ENCODE results near the gene ATM. TPM values are rescaled to one million over a fixed set of nuclear protein-coding genes. Genes with fewer than 3 reads are reported as not detected.
A peak's percentile ranks its signal among the peaks of the same experiment; 100 is the strongest.
"Not testable (repeated sequence)": the region's sequence is repeated elsewhere in the genome, so short reads cannot be mapped to it uniquely, and the experiment has no call there.

ATM gene
- total RNA-seq, 4 donors from 2014 or later, result 28.3 to 73.1 (median 34.1) TPM

DNA sequence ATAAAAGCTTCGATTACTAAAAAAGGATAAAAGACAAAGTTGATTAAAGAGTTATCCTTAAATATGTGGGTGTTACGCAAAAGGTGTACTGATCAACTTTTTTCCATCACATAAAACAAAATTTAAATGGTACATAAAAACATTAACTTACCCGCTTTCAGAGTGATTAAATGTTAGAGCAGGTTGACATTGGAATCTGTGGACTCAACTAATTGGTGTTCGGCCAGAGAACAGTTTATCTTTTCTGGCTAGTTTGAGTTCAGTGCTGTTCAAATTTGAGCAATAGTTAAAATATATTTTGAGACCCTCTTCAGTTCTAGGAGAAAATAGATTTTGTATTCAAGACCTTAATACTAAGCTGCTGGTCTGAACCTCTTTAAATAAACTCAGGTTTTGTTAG, 56.1 kb downstream of the ATM start:
- 43% methylated on average over 4 of the region's 4 CpGs for WGBS
- TF ChIP-seq, protein P1, sequence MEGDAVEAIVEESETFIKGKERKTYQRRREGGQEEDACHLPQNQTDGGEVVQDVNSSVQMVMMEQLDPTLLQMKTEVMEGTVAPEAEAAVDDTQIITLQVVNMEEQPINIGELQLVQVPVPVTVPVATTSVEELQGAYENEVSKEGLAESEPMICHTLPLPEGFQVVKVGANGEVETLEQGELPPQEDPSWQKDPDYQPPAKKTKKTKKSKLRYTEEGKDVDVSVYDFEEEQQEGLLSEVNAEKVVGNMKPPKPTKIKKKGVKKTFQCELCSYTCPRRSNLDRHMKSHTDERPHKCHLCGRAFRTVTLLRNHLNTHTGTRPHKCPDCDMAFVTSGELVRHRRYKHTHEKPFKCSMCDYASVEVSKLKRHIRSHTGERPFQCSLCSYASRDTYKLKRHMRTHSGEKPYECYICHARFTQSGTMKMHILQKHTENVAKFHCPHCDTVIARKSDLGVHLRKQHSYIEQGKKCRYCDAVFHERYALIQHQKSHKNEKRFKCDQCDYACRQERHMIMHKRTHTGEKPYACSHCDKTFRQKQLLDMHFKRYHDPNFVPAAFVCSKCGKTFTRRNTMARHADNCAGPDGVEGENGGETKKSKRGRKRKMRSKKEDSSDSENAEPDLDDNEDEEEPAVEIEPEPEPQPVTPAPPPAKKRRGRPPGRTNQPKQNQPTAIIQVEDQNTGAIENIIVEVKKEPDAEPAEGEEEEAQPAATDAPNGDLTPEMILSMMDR (IDR thresholded peaks at IDR 0.05), result no peak
- TF ChIP-seq EP300 (IDR thresholded peaks at IDR 0.05), result no peak
- Histone ChIP-seq H3K27ac (replicated peaks in 1 of 4) (peak overlapping the region; percentile 62 to 76 (median 65)), H3K9me3 (peaks cover 0 to 10% (median 4%) of the 10 kb centered on the region in 4 donors), H3K4me1 (peaks cover 0 to 31% (median 28%) of the 10 kb centered on the region in 4 donors), H3K4me3 (peak overlapping the region in 1 of 4 donors; percentile 1), H3K36me3 (peaks cover 0 to 63% (median 46%) of the 10 kb centered on the region in 4 donors), H3K27me3 (no peaks in the 10 kb centered on the region)
- intact Hi-C loops (cut with DNase I), result no loop called here
- DNase-seq (ENCODE audit: extremely low spot score), result no peak

DNA sequence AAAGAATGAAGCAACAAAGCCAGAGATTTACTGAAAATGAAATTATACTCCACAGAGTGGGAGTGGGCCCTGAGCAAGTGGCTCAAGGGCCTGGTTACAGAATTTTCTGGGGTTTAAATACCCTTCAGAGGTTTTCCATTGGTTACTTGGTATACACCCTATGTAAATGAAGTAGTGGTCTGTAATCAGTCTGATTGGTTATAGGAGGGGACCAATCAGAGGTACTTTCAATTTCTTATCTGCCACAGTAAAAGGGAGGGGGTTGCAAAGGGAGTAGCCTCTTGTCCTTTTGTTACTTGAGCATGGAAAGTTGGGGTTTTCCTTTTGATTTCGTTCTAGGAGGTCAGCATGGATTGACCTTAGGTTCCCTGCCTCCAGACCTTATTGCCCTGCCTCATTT, 63.5 kb downstream of the ATM start:
- Histone ChIP-seq H3K9me3 (no peaks in the 10 kb centered on the region), H3K27ac (replicated peaks in 1 of 4) (no peak overlapping the region), H3K4me3 (no peak overlapping the region), H3K4me1 (no peaks in the 10 kb centered on the region), H3K36me3 (peaks cover 9 to 87% (median 61%) of the 10 kb centered on the region in 4 donors), H3K27me3 (no peaks in the 10 kb centered on the region)
- TF ChIP-seq, protein P1 (IDR thresholded peaks at IDR 0.05), result no peak
- TF ChIP-seq POLR2A (IDR thresholded peaks at IDR 0.05; ENCODE audit: low read depth) (no peak), EP300 (IDR thresholded peaks at IDR 0.05) (no peak)
- no peak for DNase-seq (ENCODE audit: extremely low spot score)
- WGBS, result 95% methylated on average over 1 of the region's 1 CpG
- intact Hi-C loops (cut with DNase I), result no loop called here

DNA sequence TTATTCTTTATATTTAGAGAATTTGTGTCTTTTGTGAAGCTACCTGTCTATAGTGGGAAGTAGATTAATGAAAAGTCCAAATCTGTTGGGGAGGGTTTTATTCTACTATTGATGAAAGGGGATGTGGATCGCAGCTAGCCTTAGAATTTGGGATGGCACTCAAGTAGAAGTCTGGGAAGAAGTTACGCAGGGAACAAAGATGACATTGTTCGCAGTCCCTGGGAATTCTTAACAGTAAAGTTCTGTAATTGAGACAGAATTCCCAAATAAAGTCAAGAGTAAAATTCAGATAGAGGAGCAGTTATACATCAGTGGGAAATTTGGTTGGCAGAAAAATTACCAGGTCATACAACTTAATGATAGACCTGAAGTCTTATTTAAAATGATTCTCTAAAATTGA, 64.1 kb downstream of the ATM start:
- Histone ChIP-seq H3K36me3 (peaks cover 9 to 87% (median 63%) of the 10 kb centered on the region in 4 donors), H3K4me3 (no peak overlapping the region), H3K9me3 (no peaks in the 10 kb centered on the region), H3K27me3 (no peaks in the 10 kb centered on the region), H3K27ac (replicated peaks in 1 of 4) (no peak overlapping the region), H3K4me1 (no peaks in the 10 kb centered on the region)
- DNase-seq (ENCODE audit: extremely low spot score), result no peak
- intact Hi-C loops (cut with DNase I), result no loop called here
- TF ChIP-seq POLR2AphosphoS5 (IDR thresholded peaks at IDR 0.05) (no peak), POLR2A (IDR thresholded peaks at IDR 0.05; ENCODE audit: low read depth) (no peak), EP300 (IDR thresholded peaks at IDR 0.05) (no peak)
- WGBS, result 92% methylated on average over 3 of the region's 3 CpGs

DNA sequence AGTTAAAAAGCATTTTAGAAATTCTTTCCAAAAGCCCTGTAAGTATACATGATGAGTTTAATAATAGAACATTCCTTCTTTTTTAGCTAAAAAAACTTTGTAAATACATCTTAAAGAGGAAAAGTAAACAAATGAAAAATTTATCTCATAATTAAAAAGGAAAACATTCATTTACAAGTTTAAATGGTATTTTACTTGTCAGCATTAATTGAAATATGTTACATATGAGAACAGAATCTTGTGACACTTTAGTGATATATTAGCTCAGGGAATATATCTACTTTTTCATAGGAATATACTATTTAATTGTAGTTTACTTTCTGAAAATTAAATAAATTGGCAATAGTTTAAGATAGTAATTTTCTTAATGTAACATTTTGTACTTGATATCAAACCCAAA, 66.2 kb downstream of the ATM start:
- intact Hi-C loops (cut with DNase I); H3K27me3 ChIP-seq; H3K27ac ChIP-seq (replicated peaks in 1 of 4); DNase-seq (ENCODE audit: extremely low spot score); H3K9me3 ChIP-seq; H3K4me3 ChIP-seq; H3K4me1 ChIP-seq: not testable (repeated sequence)
- H3K36me3 ChIP-seq, result peaks cover 9 to 84% (median 58%) of the 10 kb centered on the region in 4 donors

DNA sequence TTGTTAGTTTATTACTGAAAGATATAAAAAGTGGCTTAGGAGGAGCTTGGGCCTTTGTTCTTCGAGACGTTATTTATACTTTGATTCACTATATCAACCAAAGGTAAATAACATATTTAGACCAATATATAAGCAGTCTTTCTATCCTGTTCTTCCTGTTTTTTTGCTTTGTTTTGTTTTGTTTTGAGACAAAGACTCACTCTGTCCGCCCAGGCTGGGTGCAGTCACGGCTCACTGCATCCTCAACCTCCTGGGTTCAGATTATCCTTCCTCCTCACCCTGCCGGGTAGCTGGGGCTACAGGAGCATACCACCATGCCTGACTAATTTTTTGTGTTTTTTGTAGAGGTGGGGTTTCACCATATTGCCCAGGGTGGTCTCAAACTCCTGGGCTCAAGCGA, 66.8 kb downstream of the ATM start:
- TF ChIP-seq, protein P1 (IDR thresholded peaks at IDR 0.05), result no peak
- TF ChIP-seq POLR2A (IDR thresholded peaks at IDR 0.05; ENCODE audit: low read depth) (no peak), POLR2AphosphoS5 (IDR thresholded peaks at IDR 0.05) (no peak), EP300 (IDR thresholded peaks at IDR 0.05) (no peak)
- no peak overlapping the region for H3K4me3 ChIP-seq
- no peak overlapping the region for H3K27ac ChIP-seq (replicated peaks in 1 of 4)
- intact Hi-C loops (cut with DNase I), result no loop called here
- no peak for DNase-seq (ENCODE audit: extremely low spot score)
- H3K36me3 ChIP-seq, result peaks cover 12 to 84% (median 57%) of the 10 kb centered on the region in 4 donors
- H3K4me1 ChIP-seq, result no peaks in the 10 kb centered on the region
- 95% methylated on average over 6 of the region's 6 CpGs for WGBS
- H3K9me3 ChIP-seq, result no peaks in the 10 kb centered on the region
- no peaks in the 10 kb centered on the region for H3K27me3 ChIP-seq

DNA sequence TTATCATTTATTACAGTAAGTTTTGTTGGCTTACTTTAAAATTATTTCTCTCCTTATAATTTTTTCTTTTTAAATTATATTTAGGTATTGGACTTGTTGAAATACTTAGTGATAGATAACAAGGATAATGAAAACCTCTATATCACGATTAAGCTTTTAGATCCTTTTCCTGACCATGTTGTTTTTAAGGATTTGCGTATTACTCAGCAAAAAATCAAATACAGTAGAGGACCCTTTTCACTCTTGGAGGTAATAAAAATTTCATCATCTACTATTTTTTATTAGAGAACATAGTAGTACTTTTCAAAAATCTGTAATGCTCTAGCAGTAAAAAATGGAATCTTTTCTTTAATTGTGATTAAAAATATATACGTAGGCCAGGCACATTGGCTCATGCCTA, 70.4 kb downstream of the ATM start:
- TF ChIP-seq, protein P1 (IDR thresholded peaks at IDR 0.05), result no peak
- TF ChIP-seq POLR2A (IDR thresholded peaks at IDR 0.05; ENCODE audit: low read depth), result no peak
- TF ChIP-seq POLR2AphosphoS5 (IDR thresholded peaks at IDR 0.05), result no peak
- no peak for TF ChIP-seq EP300 (IDR thresholded peaks at IDR 0.05)
- intact Hi-C loops (cut with DNase I), result no loop called here
- Histone ChIP-seq H3K4me1 (no peaks in the 10 kb centered on the region), H3K36me3 (peaks cover 26 to 88% (median 57%) of the 10 kb centered on the region in 4 donors), H3K27me3 (no peaks in the 10 kb centered on the region), H3K4me3 (no peak overlapping the region), H3K27ac (replicated peaks in 1 of 4) (no peak overlapping the region), H3K9me3 (no peaks in the 10 kb centered on the region)
- no peak for DNase-seq (ENCODE audit: extremely low spot score)
- 94% methylated on average over 3 of the region's 3 CpGs for WGBS
